ENCODE data around the gene MCRIP2. TPM values are rescaled to one million over a fixed set of nuclear protein-coding genes. Genes with fewer than 3 reads are reported as not detected.

MCRIP2 gene
- total RNA-seq, 6 donors from 2014 or later = 34.9 to 85.7 (median 53.3) TPM

GRCh38 chr16:649631-650030 is 8.0 kb downstream of the MCRIP2 start:
- H3K27me3 ChIP-seq = no peaks in the 10 kb centered on the region
- H3K9me3 ChIP-seq = no peaks in the 10 kb centered on the region
- no peak for TF ChIP-seq EP300 (IDR thresholded peaks at IDR 0.05)
- TF ChIP-seq CTCF (IDR thresholded peaks at IDR 0.05) = no peak
- TF ChIP-seq POLR2A (IDR thresholded peaks at IDR 0.05) = no peak
- TF ChIP-seq POLR2AphosphoS5 (IDR thresholded peaks at IDR 0.05) = no peak
- ATAC-seq (ENCODE audit: low FRiP score in 2 of 2) (peak in 1 of 2 donors; percentile 2), DNase-seq (no peak)
- H3K4me3 ChIP-seq = peak overlapping the region; percentile 38 to 98 (median 86)
- H3K4me1 ChIP-seq = peaks cover 26 to 64% (median 40%) of the 10 kb centered on the region in 4 donors
- 16% methylated on average over 9 of the region's 44 CpGs; no CpG with 5 or more reads in 1 of the 2 donors for WGBS, 2 donors
- H3K27ac ChIP-seq = peak overlapping the region; percentile 82 to 95 (median 86)
- H3K36me3 ChIP-seq = peaks cover 0 to 9% (median 3%) of the 10 kb centered on the region in 4 donors

GRCh38 chr16:651844-652243 is 10.2 kb downstream of the MCRIP2 start:
- no peaks in the 10 kb centered on the region for H3K27me3 ChIP-seq
- peaks cover 0 to 28% (median 7%) of the 10 kb centered on the region in 4 donors for H3K36me3 ChIP-seq
- WGBS, 2 donors = 78 to 96% methylated on average over 7 to 17 of the region's 22 CpGs
- DNase-seq = no peak
- TF ChIP-seq POLR2A (IDR thresholded peaks at IDR 0.05) (no peak), EP300 (IDR thresholded peaks at IDR 0.05) (no peak), POLR2AphosphoS5 (IDR thresholded peaks at IDR 0.05) (no peak)
- ATAC-seq (ENCODE audit: low FRiP score in 2 of 2) = no peak
- H3K4me3 ChIP-seq = no peak overlapping the region
- H3K9me3 ChIP-seq = no peaks in the 10 kb centered on the region
- H3K27ac ChIP-seq = no peak overlapping the region
- peaks cover 23 to 44% (median 26%) of the 10 kb centered on the region in 4 donors for H3K4me1 ChIP-seq

- Histone ChIP-seq H3K27me3 (no peaks in the 10 kb centered on the region), H3K9me3 (no peaks in the 10 kb centered on the region), H3K27ac (no peak overlapping the region), H3K4me1 (peaks cover 17 to 36% (median 20%) of the 10 kb centered on the region in 4 donors), H3K4me3 (no peak overlapping the region), H3K36me3 (peaks cover 0 to 36% (median 7%) of the 10 kb centered on the region in 4 donors)
- ATAC-seq (ENCODE audit: low FRiP score in 2 of 2) (no peak), DNase-seq (no peak)
- 87 to 94% methylated on average over 18 to 24 of the region's 28 CpGs for WGBS, 2 donors
- no peak for TF ChIP-seq CTCF (IDR thresholded peaks at IDR 0.05)
- no peak for TF ChIP-seq POLR2A (IDR thresholded peaks at IDR 0.05)
- TF ChIP-seq EP300 (IDR thresholded peaks at IDR 0.05) = no peak
- TF ChIP-seq POLR2AphosphoS5 (IDR thresholded peaks at IDR 0.05) = no peak
These were observed 11.1 kb downstream of the MCRIP2 start for GRCh38 chr16:652454-653305.

GRCh38 chr16:654034-654433 is 12.4 kb downstream of the MCRIP2 start:
- ATAC-seq (ENCODE audit: low FRiP score in 2 of 2) (no peak), DNase-seq (no peak)
- TF ChIP-seq EP300 (IDR thresholded peaks at IDR 0.05) (no peak), CTCF (IDR thresholded peaks at IDR 0.05) (no peak), POLR2A (IDR thresholded peaks at IDR 0.05) (no peak), POLR2AphosphoS5 (IDR thresholded peaks at IDR 0.05) (no peak)
- Histone ChIP-seq H3K27ac (no peak overlapping the region), H3K9me3 (no peaks in the 10 kb centered on the region), H3K27me3 (no peaks in the 10 kb centered on the region), H3K4me3 (no peak overlapping the region), H3K36me3 (peaks cover 0 to 47% (median 14%) of the 10 kb centered on the region in 4 donors), H3K4me1 (peaks cover 7 to 22% (median 11%) of the 10 kb centered on the region in 4 donors)
- 87 to 97% methylated on average over 12 of the region's 12 CpGs for WGBS, 2 donors

- DNase-seq (no peak), ATAC-seq (ENCODE audit: low FRiP score in 2 of 2) (no peak)
- 98% methylated on average over 9 to 20 of the region's 22 CpGs for WGBS, 2 donors
- Histone ChIP-seq H3K4me1 (peaks cover 13 to 26% (median 14%) of the 10 kb centered on the region in 4 donors), H3K27me3 (no peaks in the 10 kb centered on the region), H3K36me3 (peaks cover 0 to 45% (median 14%) of the 10 kb centered on the region in 4 donors), H3K9me3 (no peaks in the 10 kb centered on the region), H3K27ac (no peak overlapping the region), H3K4me3 (no peak overlapping the region)
- TF ChIP-seq CTCF (IDR thresholded peaks at IDR 0.05) (no peak), POLR2AphosphoS5 (IDR thresholded peaks at IDR 0.05) (no peak), POLR2A (IDR thresholded peaks at IDR 0.05) (no peak), EP300 (IDR thresholded peaks at IDR 0.05) (no peak)
These were observed 15.9 kb downstream of the MCRIP2 start for GRCh38 chr16:657487-657886.

Data from upper lobe of left lung (tissue), 6 donors.